HG03457 (cell line): ENCODE results near the gene NPM1.
"Not testable (repeated sequence)": the region's sequence is repeated elsewhere in the genome, so short reads cannot be mapped to it uniquely, and the experiment has no call there.

Experiments
- ATAC-seq: cut with Tn5 transposase; IDR thresholded peaks from one replicate; pipeline ENCODE4 v1.9.1; 2021; ENCODE audit warnings: moderate number of reproducible peaks; ENCODE audit not compliant: unreplicated experiment

NPM1 gene

GRCh38 chr5:171384999-171385398, 2.6 kb upstream of the NPM1 start:
- ATAC-seq = not testable (repeated sequence)

- ATAC-seq = no peak
Measured at GRCh38 chr5:171386006-171386671, 1.5 kb upstream of the NPM1 start.

GRCh38 chr5:171386861-171387344, 746 bp upstream of the NPM1 start:
- ATAC-seq = no peak

- ATAC-seq = peak; percentile 36
Measured at GRCh38 chr5:171387970-171388815, 544 bp downstream of the NPM1 start.

GRCh38 chr5:171388816-171389168, 1.1 kb downstream of the NPM1 start:
- ATAC-seq = no peak

- ATAC-seq = no peak
Measured at GRCh38 chr5:171390883-171391677, 3.4 kb downstream of the NPM1 start.

- ATAC-seq = no peak
Measured at GRCh38 chr5:171391996-171392577, 4.4 kb downstream of the NPM1 start.

- ATAC-seq = no peak
Measured at GRCh38 chr5:171392585-171393159, 5.0 kb downstream of the NPM1 start.

- ATAC-seq = no peak
Measured at GRCh38 chr5:171395042-171395441, 7.4 kb downstream of the NPM1 start.

GRCh38 chr5:171396583-171396982, 8.9 kb downstream of the NPM1 start:
- not testable (repeated sequence) for ATAC-seq

GRCh38 chr5:171397190-171397589, 9.5 kb downstream of the NPM1 start:
- no peak for ATAC-seq

GRCh38 chr5:171397599-171397998, 9.9 kb downstream of the NPM1 start:
- ATAC-seq = no peak

- ATAC-seq = not testable (repeated sequence)
Measured at GRCh38 chr5:171398660-171399059, 11.0 kb downstream of the NPM1 start.

GRCh38 chr5:171400169-171400568, 12.5 kb downstream of the NPM1 start:
- ATAC-seq = no peak

- no peak for ATAC-seq
Measured at GRCh38 chr5:171401167-171401947, 13.7 kb downstream of the NPM1 start.

- not testable (repeated sequence) for ATAC-seq
Measured at GRCh38 chr5:171402751-171403150, 15.1 kb downstream of the NPM1 start.

GRCh38 chr5:171405615-171406014, 18.0 kb downstream of the NPM1 start:
- no peak for ATAC-seq

GRCh38 chr5:171407234-171407633, 19.6 kb downstream of the NPM1 start:
- no peak for ATAC-seq

GRCh38 chr5:171409164-171410136, 21.8 kb downstream of the NPM1 start:
- ATAC-seq = no peak
